GM23338 (cell line): ENCODE data around the gene C16orf95. TPM values are rescaled to one million over a fixed set of nuclear protein-coding genes. Genes with fewer than 3 reads are reported as not detected.

ENCODE experiments used
- ATAC-seq: fragments of 200-7000 bp; cut with Tn5 transposase; 3 replicates; pipeline ENCODE4 v1.9.1; 2020
- DNase-seq: peaks from one replicate; pipeline ENCODE4 v3.0.0-alpha.2; 2015; ENCODE audit warnings: low spot score
- H2AFZ ChIP-seq: fragments of 200-600 bp; sonication (generic); 2 replicates; pipeline ENCODE4 v1.8.0; 2016; ENCODE audit warnings: antibody characterized with exemption, mild to moderate bottlenecking, moderate library complexity
- H3F3A ChIP-seq: fragments of 200-600 bp; sonication (generic); replicated peaks from 2 replicates; pipeline ENCODE4 v1.8.0; 2017; ENCODE audit warnings: antibody characterized with exemption, mixed run types, low read depth
- H3K27ac ChIP-seq: fragments of 200-600 bp; sonication (generic); 2 replicates; pipeline ENCODE4 v1.6.1; 2016; ENCODE audit warnings: low read depth
- H3K27me3 ChIP-seq: fragments of 200-600 bp; sonication (generic); 2 replicates; pipeline ENCODE4 v1.8.0; 2016; ENCODE audit warnings: mild to moderate bottlenecking, mixed run types, moderate library complexity; ENCODE audit not compliant: insufficient read depth
- H3K36me3 ChIP-seq: fragments of 200-600 bp; sonication (generic); 2 replicates; pipeline ENCODE4 v1.8.0; 2016; ENCODE audit warnings: mild to moderate bottlenecking; ENCODE audit not compliant: insufficient read depth
- H3K4me1 ChIP-seq: fragments of 200-600 bp; sonication (generic); 2 replicates; pipeline ENCODE4 v1.8.0; 2016; ENCODE audit warnings: mild to moderate bottlenecking, moderate library complexity; ENCODE audit not compliant: insufficient read depth
- H3K4me2 ChIP-seq: fragments of 200-600 bp; sonication (generic); 2 replicates; pipeline ENCODE4 v1.7.1; 2017; ENCODE audit warnings: mixed run types
- H3K4me3 ChIP-seq: fragments of 200-600 bp; sonication (generic); 2 replicates; pipeline ENCODE4 v1.6.1; 2016; ENCODE audit warnings: mixed run types
- H3K79me2 ChIP-seq: fragments of 200-600 bp; sonication (generic); replicated peaks from 2 replicates; pipeline ENCODE4 v1.8.0; 2017; ENCODE audit warnings: mild to moderate bottlenecking; ENCODE audit not compliant: insufficient read depth
- H3K9me2 ChIP-seq: fragments of 200-600 bp; sonication (generic); 2 replicates; pipeline ENCODE4 v1.8.0; 2017; ENCODE audit not compliant: insufficient read depth
- H4K20me1 ChIP-seq: fragments of 200-600 bp; sonication (generic); replicated peaks from 2 replicates; pipeline ENCODE4 v1.8.0; 2017; ENCODE audit warnings: mild to moderate bottlenecking; ENCODE audit not compliant: insufficient read depth
- H3K27ac Mint-ChIP-seq: 2 replicates; pipeline ENCODE4 v1.8.0; 2020; ENCODE audit warnings: inconsistent platforms, mild to moderate bottlenecking, moderate library complexity, mixed read lengths
- H3K27me3 Mint-ChIP-seq: 3 replicates; pipeline ENCODE4 v1.8.0; 2022; ENCODE audit warnings: low read depth, mild to moderate bottlenecking, moderate library complexity, mixed read lengths, inconsistent platforms; ENCODE audit not compliant: insufficient read depth, poor library complexity
- H3K36me3 Mint-ChIP-seq: 3 replicates; pipeline ENCODE4 v1.8.0; 2021; ENCODE audit warnings: low read depth, mild to moderate bottlenecking, inconsistent platforms, moderate library complexity, mixed read lengths
- H3K4me1 Mint-ChIP-seq: 3 replicates; pipeline ENCODE4 v1.8.0; 2020; ENCODE audit warnings: mild to moderate bottlenecking, inconsistent platforms, mixed read lengths
- H3K4me3 Mint-ChIP-seq: 3 replicates; pipeline ENCODE4 v1.8.0; 2021; ENCODE audit warnings: moderate library complexity, mild to moderate bottlenecking, inconsistent platforms, mixed read lengths
- H3K9me3 Mint-ChIP-seq: 3 replicates; pipeline ENCODE4 v1.8.0; 2020; ENCODE audit warnings: moderate library complexity, mild to moderate bottlenecking, inconsistent platforms, mixed read lengths
- CREB1 ChIP-seq: fragments of 250-450 bp; sonication (Bioruptor Pico); IDR thresholded peaks from 2 replicates; pipeline ENCODE4 v1.5.0; 2020; ENCODE audit warnings: low read depth, mild to moderate bottlenecking, moderate library complexity
- CTCF ChIP-seq, 2 experiments: fragments of 200-600 bp in 1 of 2; sonication (generic) in 1 of 2; conservative IDR thresholded peaks; 2 replicates each; pipeline versions ENCODE4 v1.5.1 to v1.6.1; 2016 to 2017; ENCODE audit warnings: antibody characterized with exemption in 2 of 2, low read depth in 2 of 2, mild to moderate bottlenecking in 2 of 2, moderate library complexity in 1 of 2
- ETS1 ChIP-seq: IDR thresholded peaks from 2 replicates; pipeline ENCODE4 v1.6.1; 2016; ENCODE audit warnings: antibody characterized with exemption
- EZH2 ChIP-seq: fragments of 200-600 bp; sonication (generic); IDR thresholded peaks from one replicate; pipeline ENCODE4 v1.8.0; 2017; ENCODE audit warnings: antibody characterized with exemption, mild to moderate bottlenecking, low read depth; ENCODE audit not compliant: unreplicated experiment
- EZH2phosphoT487 ChIP-seq: fragments of 200-600 bp; sonication (generic); IDR thresholded peaks from one replicate; pipeline ENCODE4 v1.8.1; 2018; ENCODE audit warnings: antibody characterized with exemption; ENCODE audit not compliant: unreplicated experiment
- JUNB ChIP-seq: IDR thresholded peaks from one replicate; pipeline ENCODE4 v1.6.1; 2016; ENCODE audit warnings: antibody characterized with exemption; ENCODE audit not compliant: unreplicated experiment
- NANOG ChIP-seq: IDR thresholded peaks from 2 replicates; pipeline ENCODE4 v1.6.1; 2016; ENCODE audit warnings: antibody characterized with exemption, borderline replicate concordance
- POLR2AphosphoS5 ChIP-seq: IDR thresholded peaks from 2 replicates; pipeline ENCODE4 v1.6.1; 2016; ENCODE audit warnings: antibody characterized with exemption, low read depth
- REST ChIP-seq: IDR thresholded peaks from one replicate; pipeline ENCODE4 v1.6.1; 2018; ENCODE audit warnings: antibody characterized with exemption; ENCODE audit not compliant: unreplicated experiment
- STAT1 ChIP-seq: IDR thresholded peaks from one replicate; pipeline ENCODE4 v1.6.1; 2016; ENCODE audit warnings: antibody characterized with exemption; ENCODE audit not compliant: unreplicated experiment
- ZNF114 ChIP-seq: fragments of 250-450 bp; sonication (Bioruptor Pico); IDR thresholded peaks from 2 replicates; pipeline ENCODE4 v1.5.0; 2020; ENCODE audit warnings: mild to moderate bottlenecking, moderate library complexity
- ZNF331 ChIP-seq: fragments of 250-450 bp; sonication (Bioruptor Pico); IDR thresholded peaks from 2 replicates; pipeline ENCODE4 v1.5.0; 2020; ENCODE audit warnings: low read depth, mild to moderate bottlenecking, moderate library complexity
- polyA plus RNA-seq: library from polyadenylated mRNA; unstranded; fragments of >200 nt; fragmentation: Nextera tagmentation; extraction: Ambion mirVana; gene quantifications from 2 replicates; pipeline ENCODE4 v1.2.1, GENCODE V29; 2016
- total RNA-seq: library from RNA; depleted of rRNA; stranded (reverse); fragments of >200 nt; shearing (Covaris generic); gene quantifications from 2 replicates; pipeline ENCODE4 v1.2.3, GENCODE V29; 2014
- TF ChIP-seq, protein P1 (sequence below): fragments of 250-450 bp; sonication (Bioruptor Pico); IDR thresholded peaks from 2 replicates; pipeline ENCODE4 v1.5.0; 2020; ENCODE audit warnings: mild to moderate bottlenecking, moderate library complexity

The C16orf95 gene
- total and polyA plus RNA-seq, 2 experiments from 2014 or later: 1.2 to 3.9 TPM

GRCh38 chr16:87346517-87347060 is 29.4 kb upstream of the C16orf95 start:
- TF ChIP-seq JUNB (no peak), ZNF114 (no peak), EZH2phosphoT487 (no peak), STAT1 (no peak), CREB1 (CRISPR knock-in tag) (no peak), REST (no peak), ETS1 (no peak), EZH2 (no peak), ZNF331 (CRISPR knock-in tag) (no peak), CTCF (conservative IDR thresholded peaks at IDR 0.05; ENCODE audit: low read depth in 2 of 2) (no peak), NANOG (no peak), POLR2AphosphoS5 (no peak)
- TF ChIP-seq, protein P1, sequence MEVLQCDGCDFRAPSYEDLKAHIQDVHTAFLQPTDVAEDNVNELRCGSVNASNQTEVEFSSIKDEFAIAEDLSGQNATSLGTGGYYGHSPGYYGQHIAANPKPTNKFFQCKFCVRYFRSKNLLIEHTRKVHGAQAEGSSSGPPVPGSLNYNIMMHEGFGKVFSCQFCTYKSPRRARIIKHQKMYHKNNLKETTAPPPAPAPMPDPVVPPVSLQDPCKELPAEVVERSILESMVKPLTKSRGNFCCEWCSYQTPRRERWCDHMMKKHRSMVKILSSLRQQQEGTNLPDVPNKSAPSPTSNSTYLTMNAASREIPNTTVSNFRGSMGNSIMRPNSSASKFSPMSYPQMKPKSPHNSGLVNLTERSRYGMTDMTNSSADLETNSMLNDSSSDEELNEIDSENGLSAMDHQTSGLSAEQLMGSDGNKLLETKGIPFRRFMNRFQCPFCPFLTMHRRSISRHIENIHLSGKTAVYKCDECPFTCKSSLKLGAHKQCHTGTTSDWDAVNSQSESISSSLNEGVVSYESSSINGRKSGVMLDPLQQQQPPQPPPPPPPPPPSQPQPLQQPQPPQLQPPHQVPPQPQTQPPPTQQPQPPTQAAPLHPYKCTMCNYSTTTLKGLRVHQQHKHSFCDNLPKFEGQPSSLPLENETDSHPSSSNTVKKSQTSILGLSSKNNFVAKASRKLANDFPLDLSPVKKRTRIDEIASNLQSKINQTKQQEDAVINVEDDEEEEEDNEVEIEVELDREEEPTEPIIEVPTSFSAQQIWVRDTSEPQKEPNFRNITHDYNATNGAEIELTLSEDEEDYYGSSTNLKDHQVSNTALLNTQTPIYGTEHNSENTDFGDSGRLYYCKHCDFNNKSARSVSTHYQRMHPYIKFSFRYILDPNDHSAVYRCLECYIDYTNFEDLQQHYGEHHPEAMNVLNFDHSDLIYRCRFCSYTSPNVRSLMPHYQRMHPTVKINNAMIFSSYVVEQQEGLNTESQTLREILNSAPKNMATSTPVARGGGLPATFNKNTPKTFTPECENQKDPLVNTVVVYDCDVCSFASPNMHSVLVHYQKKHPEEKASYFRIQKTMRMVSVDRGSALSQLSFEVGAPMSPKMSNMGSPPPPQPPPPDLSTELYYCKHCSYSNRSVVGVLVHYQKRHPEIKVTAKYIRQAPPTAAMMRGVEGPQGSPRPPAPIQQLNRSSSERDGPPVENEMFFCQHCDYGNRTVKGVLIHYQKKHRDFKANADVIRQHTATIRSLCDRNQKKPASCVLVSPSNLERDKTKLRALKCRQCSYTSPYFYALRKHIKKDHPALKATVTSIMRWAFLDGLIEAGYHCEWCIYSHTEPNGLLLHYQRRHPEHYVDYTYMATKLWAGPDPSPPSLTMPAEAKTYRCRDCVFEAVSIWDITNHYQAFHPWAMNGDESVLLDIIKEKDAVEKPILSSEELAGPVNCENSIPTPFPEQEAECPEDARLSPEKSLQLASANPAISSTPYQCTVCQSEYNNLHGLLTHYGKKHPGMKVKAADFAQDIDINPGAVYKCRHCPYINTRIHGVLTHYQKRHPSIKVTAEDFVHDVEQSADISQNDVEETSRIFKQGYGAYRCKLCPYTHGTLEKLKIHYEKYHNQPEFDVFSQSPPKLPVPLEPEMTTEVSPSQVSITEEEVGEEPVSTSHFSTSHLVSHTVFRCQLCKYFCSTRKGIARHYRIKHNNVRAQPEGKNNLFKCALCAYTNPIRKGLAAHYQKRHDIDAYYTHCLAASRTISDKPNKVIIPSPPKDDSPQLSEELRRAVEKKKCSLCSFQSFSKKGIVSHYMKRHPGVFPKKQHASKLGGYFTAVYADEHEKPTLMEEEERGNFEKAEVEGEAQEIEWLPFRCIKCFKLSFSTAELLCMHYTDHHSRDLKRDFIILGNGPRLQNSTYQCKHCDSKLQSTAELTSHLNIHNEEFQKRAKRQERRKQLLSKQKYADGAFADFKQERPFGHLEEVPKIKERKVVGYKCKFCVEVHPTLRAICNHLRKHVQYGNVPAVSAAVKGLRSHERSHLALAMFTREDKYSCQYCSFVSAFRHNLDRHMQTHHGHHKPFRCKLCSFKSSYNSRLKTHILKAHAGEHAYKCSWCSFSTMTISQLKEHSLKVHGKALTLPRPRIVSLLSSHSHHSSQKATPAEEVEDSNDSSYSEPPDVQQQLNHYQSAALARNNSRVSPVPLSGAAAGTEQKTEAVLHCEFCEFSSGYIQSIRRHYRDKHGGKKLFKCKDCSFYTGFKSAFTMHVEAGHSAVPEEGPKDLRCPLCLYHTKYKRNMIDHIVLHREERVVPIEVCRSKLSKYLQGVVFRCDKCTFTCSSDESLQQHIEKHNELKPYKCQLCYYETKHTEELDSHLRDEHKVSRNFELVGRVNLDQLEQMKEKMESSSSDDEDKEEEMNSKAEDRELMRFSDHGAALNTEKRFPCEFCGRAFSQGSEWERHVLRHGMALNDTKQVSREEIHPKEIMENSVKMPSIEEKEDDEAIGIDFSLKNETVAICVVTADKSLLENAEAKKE: no peak
- Histone ChIP-seq H3K36me3 (no peaks in the 10 kb centered on the region; the same call in 1 of the 2 replicates), H4K20me1 (peaks cover 3% of the 10 kb centered on the region; the same call in 1 of the 2 replicates), H3K4me2 (no peak overlapping the region), H3K27ac (no peak overlapping the region), H3K9me2 (no peaks in the 10 kb centered on the region), H3K79me2 (peaks cover 4% of the 10 kb centered on the region; the same call in 1 of the 2 replicates), H2AFZ (no peak overlapping the region), H3F3A (no peaks in the 10 kb centered on the region), H3K4me3 (no peak overlapping the region), H3K4me1 (no peaks in the 10 kb centered on the region), H3K27me3 (no peaks in the 10 kb centered on the region)
- no peak for DNase-seq
- ATAC-seq: no peak
- no peak overlapping the region for H3K4me3 Mint-ChIP-seq
- H3K27me3 Mint-ChIP-seq: peaks cover 12% of the 10 kb centered on the region
- H3K4me1 Mint-ChIP-seq: peaks cover 15% of the 10 kb centered on the region
- no peaks in the 10 kb centered on the region; the same call in 2 of the 3 replicates for H3K9me3 Mint-ChIP-seq
- H3K36me3 Mint-ChIP-seq: peaks cover 15% of the 10 kb centered on the region
- no peak overlapping the region; the same call in 1 of the 2 replicates for H3K27ac Mint-ChIP-seq
